Loucy (cell line): ENCODE data around the gene PDZRN3.

Source experiments
- H2AFZ ChIP-seq: fragments of 200-600 bp; sonication (generic); 2 replicates; pipeline ENCODE4 v1.6.0; 2016; ENCODE audit warnings: antibody characterized with exemption, mild to moderate bottlenecking, low read length, moderate library complexity
- H3F3A ChIP-seq: fragments of 200-600 bp; 2 replicates; pipeline ENCODE4 v1.6.0; 2016; ENCODE audit warnings: antibody characterized with exemption, low read depth, mild to moderate bottlenecking
- H3K27me3 ChIP-seq: fragments of 200-600 bp; sonication (generic); 2 replicates; pipeline ENCODE4 v1.6.1; 2014; ENCODE audit warnings: low read length, mild to moderate bottlenecking; ENCODE audit not compliant: insufficient read depth, poor library complexity, severe bottlenecking
- H3K36me3 ChIP-seq: fragments of 200-600 bp; sonication (generic); 2 replicates; pipeline ENCODE4 v1.6.1; 2016; ENCODE audit warnings: low read length; ENCODE audit not compliant: insufficient read depth
- H3K4me1 ChIP-seq: fragments of 200-600 bp; sonication (generic); 2 replicates; pipeline ENCODE4 v1.5.1; 2014; ENCODE audit warnings: low read length, mild to moderate bottlenecking; ENCODE audit not compliant: insufficient read depth, poor library complexity, severe bottlenecking
- H3K4me2 ChIP-seq: fragments of 200-600 bp; sonication (generic); 2 replicates; pipeline ENCODE4 v1.6.0; 2014; ENCODE audit warnings: antibody characterized with exemption, low read length, low read depth, mild to moderate bottlenecking; ENCODE audit not compliant: poor library complexity, severe bottlenecking
- H3K4me3 ChIP-seq: fragments of 200-600 bp; sonication (generic); 2 replicates; pipeline ENCODE4 v1.5.1; 2014; ENCODE audit warnings: low read length, mild to moderate bottlenecking, mixed read lengths; ENCODE audit not compliant: poor library complexity, severe bottlenecking
- H3K79me2 ChIP-seq: fragments of 200-600 bp; sonication (generic); 2 replicates; pipeline ENCODE4 v1.6.1; 2014; ENCODE audit warnings: low read length; ENCODE audit not compliant: insufficient read depth
- H3K9ac ChIP-seq: fragments of 200-600 bp; sonication (generic); 2 replicates; pipeline ENCODE4 v1.6.0; 2014; ENCODE audit warnings: mild to moderate bottlenecking, low read depth, low read length, moderate library complexity; ENCODE audit not compliant: poor library complexity, severe bottlenecking
- H3K9me2 ChIP-seq: fragments of 200-600 bp; sonication (generic); replicated peaks from 2 replicates; pipeline ENCODE4 v1.6.1; 2016; ENCODE audit warnings: low read depth, low read length, mixed read lengths
- H3K9me3 ChIP-seq: fragments of 200-600 bp; sonication (generic); 2 replicates; pipeline ENCODE4 v1.6.1; 2014; ENCODE audit warnings: mild to moderate bottlenecking, antibody characterized with exemption, low read length, low read depth; ENCODE audit not compliant: insufficient read depth
- H4K20me1 ChIP-seq: fragments of 200-600 bp; sonication (generic); 2 replicates; pipeline ENCODE4 v1.6.0; 2014; ENCODE audit warnings: antibody characterized with exemption, low read length, mild to moderate bottlenecking; ENCODE audit not compliant: insufficient read depth, poor library complexity, severe bottlenecking
- CTCF ChIP-seq: fragments of 200-600 bp; sonication (generic); conservative IDR thresholded peaks from 2 replicates; pipeline ENCODE4 v1.5.1; 2014; ENCODE audit warnings: mild to moderate bottlenecking, antibody characterized with exemption, low read length
- EZH2phosphoT487 ChIP-seq: fragments of 200-600 bp; IDR thresholded peaks from 2 replicates; pipeline ENCODE4 v1.6.1; 2018; ENCODE audit warnings: antibody characterized with exemption, mild to moderate bottlenecking, moderate library complexity, borderline replicate concordance

Gene PDZRN3

GRCh38 chr3:73536336-73536895, 88.3 kb downstream of the PDZRN3 start:
- Histone ChIP-seq H3K4me3 (no peak overlapping the region), H3K9me3 (no peaks in the 10 kb centered on the region), H3K27me3 (no peaks in the 10 kb centered on the region), H3K79me2 (no peaks in the 10 kb centered on the region), H2AFZ (no peak overlapping the region), H3K4me2 (no peak overlapping the region), H4K20me1 (no peaks in the 10 kb centered on the region), H3K36me3 (no peaks in the 10 kb centered on the region), H3K9ac (no peak overlapping the region), H3K4me1 (no peaks in the 10 kb centered on the region), H3K9me2 (no peaks in the 10 kb centered on the region), H3F3A (no peaks in the 10 kb centered on the region)
- TF ChIP-seq CTCF = no peak
- no peak for TF ChIP-seq EZH2phosphoT487

- Histone ChIP-seq H3K4me3 (no peak overlapping the region), H3K79me2 (no peaks in the 10 kb centered on the region), H3K9me2 (no peaks in the 10 kb centered on the region), H3F3A (no peaks in the 10 kb centered on the region), H3K4me1 (no peaks in the 10 kb centered on the region), H3K4me2 (no peak overlapping the region), H3K27me3 (no peaks in the 10 kb centered on the region), H2AFZ (no peak overlapping the region), H4K20me1 (no peaks in the 10 kb centered on the region), H3K36me3 (no peaks in the 10 kb centered on the region), H3K9ac (no peak overlapping the region), H3K9me3 (no peaks in the 10 kb centered on the region)
- no peak for TF ChIP-seq CTCF
These were observed 88.8 kb downstream of the PDZRN3 start for GRCh38 chr3:73535931-73536330.

- Histone ChIP-seq H3K4me1 (no peaks in the 10 kb centered on the region), H3K36me3 (no peaks in the 10 kb centered on the region), H3K79me2 (no peaks in the 10 kb centered on the region), H3K9ac (no peak overlapping the region), H3K27me3 (no peaks in the 10 kb centered on the region), H3K4me3 (no peak overlapping the region), H3K9me2 (no peaks in the 10 kb centered on the region), H3F3A (no peaks in the 10 kb centered on the region), H2AFZ (no peak overlapping the region), H3K9me3 (no peaks in the 10 kb centered on the region), H3K4me2 (no peak overlapping the region), H4K20me1 (no peaks in the 10 kb centered on the region)
- TF ChIP-seq CTCF (no peak), EZH2phosphoT487 (no peak)
These were observed 89.6 kb downstream of the PDZRN3 start for GRCh38 chr3:73535137-73535536.
